Loucy (cell line): ENCODE results near the gene SCIMP.
"Not testable (repeated sequence)": the region's sequence is repeated elsewhere in the genome, so short reads cannot be mapped to it uniquely, and the experiment has no call there.

Source experiments
- CTCF ChIP-seq: fragments of 200-600 bp; sonication (generic); conservative IDR thresholded peaks from 2 replicates; pipeline ENCODE4 v1.5.1; 2014; ENCODE audit warnings: mild to moderate bottlenecking, antibody characterized with exemption, low read length
- EZH2phosphoT487 ChIP-seq: fragments of 200-600 bp; IDR thresholded peaks from 2 replicates; pipeline ENCODE4 v1.6.1; 2018; ENCODE audit warnings: antibody characterized with exemption, mild to moderate bottlenecking, moderate library complexity, borderline replicate concordance

DNA sequence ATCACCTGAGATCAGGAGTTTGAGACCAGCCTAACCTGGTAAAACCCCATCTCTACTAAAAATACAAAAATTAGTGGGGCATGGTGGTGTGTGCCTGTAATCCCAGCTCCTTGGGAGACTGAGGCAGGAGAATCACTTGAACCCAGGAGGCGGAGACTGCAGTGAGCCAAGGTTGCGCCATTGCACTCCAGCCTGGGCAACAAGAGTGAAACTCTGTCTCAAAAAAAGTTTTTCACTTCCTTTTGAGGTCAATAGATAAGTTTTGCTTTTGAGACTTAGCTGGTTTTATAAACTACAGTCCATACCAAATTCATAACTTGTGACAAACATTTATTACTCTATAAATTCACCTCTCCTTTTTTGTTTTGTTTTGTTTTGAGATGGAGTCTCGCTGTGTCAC is 72.9 kb downstream of the SCIMP start:
- TF ChIP-seq CTCF, EZH2phosphoT487: not testable (repeated sequence)
